ENCODE measurements around the gene FDX1.
A peak's percentile ranks its signal among the peaks of the same experiment; 100 is the strongest.
"Not testable (repeated sequence)": the region's sequence is repeated elsewhere in the genome, so short reads cannot be mapped to it uniquely, and the experiment has no call there.

FDX1 gene, protein sequence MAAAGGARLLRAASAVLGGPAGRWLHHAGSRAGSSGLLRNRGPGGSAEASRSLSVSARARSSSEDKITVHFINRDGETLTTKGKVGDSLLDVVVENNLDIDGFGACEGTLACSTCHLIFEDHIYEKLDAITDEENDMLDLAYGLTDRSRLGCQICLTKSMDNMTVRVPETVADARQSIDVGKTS

GRCh38 chr11:110429731-110430266 lies at the start of gene FDX1:
Gene FDX1 (plus strand): TSS chr11:110429948. CDS start chr11:110430121, 173 bp downstream.
- peak; percentile 79 for DNase-seq (ENCODE audit: low spot score)

GRCh38 chr11:110380836-110381622 lies 48.7 kb upstream of the FDX1 start:
- DNase-seq (ENCODE audit: low spot score): no peak

DNA sequence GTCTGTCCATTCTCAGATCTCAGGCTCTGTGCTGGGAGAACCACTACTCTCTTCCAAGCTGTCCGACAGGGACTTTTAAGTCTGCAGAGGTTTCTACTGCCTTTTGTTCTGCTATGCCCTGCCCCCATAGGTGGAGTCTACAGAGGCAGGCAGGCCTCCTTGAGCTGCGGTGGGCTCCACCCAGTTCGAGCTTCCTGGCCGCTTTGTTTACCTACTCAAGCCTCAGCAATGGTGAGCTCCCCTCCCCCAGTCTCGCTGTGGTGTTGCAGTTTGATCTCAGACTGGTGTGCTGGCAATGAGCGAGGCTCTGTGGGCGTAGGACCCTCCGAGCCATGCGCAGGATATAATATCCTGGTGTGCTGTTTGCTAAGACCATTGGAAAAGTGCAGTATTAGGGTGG lies 41.5 kb upstream of the FDX1 start:
- DNase-seq (ENCODE audit: low spot score): not testable (repeated sequence)

DNA sequence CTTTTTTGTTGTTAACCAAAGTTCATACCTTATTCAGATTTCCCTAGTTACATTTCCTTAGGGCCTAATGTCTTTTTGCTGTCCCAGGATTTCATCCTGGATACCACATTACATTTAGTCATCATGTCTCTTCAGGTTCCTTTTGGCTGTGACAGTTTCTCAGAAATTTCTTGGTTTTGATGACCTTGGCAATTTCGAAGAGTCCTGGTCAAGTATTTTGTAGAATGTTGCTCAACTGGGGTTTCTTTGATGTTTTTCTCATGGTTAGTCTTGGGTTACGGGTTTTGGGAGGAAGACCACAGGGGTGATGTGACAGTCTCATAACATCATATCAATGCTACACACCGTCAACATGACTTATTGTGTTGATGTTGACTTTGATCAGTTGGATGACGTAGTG lies 39.8 kb upstream of the FDX1 start:
- no peak for DNase-seq (ENCODE audit: low spot score)

DNA sequence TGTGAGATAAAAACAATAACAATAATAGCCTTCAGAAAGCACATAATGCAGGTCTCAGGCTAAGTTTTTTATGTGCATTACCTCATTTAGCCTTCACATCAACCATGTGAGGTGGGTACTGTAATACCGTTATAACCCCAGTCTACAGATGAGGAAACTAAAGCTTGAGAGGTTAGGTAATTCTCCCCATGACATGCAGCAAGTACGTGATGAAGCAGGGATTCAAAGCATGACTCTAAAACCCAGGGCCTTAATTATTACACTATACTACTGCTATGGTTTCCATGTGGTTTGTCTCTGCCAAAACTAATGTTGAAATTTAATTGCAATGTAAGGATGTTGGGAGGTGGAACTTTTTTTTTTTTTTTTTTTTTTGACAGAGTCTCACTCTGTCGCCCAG lies 37.7 kb upstream of the FDX1 start:
- DNase-seq (ENCODE audit: low spot score): no peak

DNA sequence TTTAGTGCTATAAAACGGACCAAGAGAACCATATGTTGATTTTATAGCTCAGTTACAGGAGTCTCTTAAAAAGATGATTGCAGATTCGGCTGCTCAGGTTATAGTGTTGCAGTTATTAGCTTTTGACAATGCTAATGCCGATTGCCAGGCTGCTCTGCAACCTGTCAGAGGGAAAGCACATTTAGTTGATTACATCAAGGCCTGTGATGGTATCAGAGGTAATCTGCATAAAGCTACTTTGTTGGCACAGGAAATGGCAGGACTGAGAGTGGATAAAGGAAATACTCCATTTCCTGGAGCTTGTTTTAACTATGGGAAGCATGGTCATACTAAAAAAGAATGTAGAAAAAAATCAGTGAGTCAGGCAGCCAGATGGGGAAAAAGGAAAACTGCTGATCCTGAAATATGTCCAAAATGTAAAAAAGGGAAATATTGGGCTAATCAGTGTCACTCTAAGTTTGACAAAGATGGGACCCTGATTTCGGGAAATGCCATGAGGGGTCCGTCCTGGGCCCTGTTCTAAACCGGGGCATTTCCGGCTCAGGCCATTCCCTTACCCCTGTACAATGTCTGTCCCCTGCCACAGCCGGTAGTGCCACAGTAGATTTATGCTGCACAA lies 32.0 kb upstream of the FDX1 start:
- not testable (repeated sequence) for DNase-seq (ENCODE audit: low spot score)

DNA sequence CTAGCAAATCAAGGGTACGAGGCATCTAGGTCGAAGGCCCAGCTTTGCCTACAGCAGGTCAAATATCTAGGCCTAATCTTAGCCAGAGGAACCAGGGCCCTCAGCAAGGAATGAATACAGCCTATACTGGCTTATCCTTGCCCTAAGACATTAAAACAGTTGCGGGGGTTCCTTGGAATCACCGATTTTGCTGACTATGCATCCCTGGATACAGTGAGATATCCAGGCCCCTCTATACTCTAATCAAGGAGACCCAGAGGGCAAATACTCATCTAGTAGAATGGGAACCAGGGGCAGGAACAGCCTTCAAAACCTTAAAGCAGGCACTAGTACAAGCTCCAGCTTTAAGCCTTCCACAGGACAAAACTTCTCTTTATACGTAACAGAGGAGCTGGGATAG lies 26.2 kb upstream of the FDX1 start:
- not testable (repeated sequence) for DNase-seq (ENCODE audit: low spot score)

DNA sequence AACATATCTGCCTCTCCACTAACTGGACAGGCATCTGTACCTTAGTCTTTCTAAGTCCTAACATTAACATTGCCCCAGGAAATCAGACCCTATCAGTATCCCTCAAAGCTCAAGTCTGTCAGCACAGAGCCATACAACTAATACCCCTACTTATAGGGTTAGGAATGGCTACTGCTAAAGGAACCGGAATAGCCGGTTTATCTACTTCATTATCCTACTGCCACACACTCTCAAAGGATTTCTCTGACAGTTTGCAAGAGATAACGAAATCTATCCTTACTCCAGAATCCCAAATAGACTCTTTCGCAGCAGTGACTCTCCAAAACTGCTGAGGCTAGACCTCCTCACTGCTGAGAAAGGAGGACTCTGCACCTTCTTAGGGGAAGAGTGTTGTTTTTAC lies 24.1 kb upstream of the FDX1 start:
- not testable (repeated sequence) for DNase-seq (ENCODE audit: low spot score)

DNA sequence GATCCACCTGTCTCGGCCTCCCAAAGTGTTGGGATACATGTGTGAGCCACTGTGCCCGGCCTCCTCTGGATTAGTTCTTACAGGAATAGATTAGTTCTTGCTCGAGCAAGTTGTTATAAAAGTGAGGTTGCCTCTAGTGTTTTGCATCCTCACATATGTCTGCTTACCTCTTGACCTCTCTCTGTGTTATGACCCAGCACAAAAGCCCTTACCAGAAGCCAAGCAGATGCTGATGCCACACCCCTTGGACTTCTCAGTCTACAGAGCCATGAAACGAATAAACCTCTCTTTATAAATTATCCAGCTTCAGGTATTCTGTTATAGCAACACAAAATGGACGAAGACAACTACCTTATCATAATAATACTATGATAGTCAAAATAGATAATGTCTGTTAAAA lies 22.4 kb upstream of the FDX1 start:
- DNase-seq (ENCODE audit: low spot score): no peak

DNA sequence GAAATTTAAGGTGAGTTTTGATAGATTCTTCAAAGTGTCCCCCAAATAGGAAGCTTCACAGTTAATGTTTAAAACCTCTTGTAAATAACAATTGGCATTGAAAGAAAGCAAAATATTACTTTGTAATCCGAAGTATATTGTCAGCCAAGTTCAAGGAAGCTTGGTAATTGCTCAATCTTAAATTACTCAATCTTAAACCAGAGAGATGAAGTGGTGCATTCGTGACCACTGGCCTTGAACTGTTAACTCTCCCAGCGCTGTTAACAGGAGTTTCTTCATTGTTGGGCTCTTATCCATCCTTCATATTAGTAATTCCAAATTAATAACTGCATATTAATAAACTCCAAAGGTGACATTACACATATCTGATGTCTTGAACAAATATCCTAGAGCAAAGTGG lies 20.6 kb upstream of the FDX1 start:
- no peak for DNase-seq (ENCODE audit: low spot score)

DNA sequence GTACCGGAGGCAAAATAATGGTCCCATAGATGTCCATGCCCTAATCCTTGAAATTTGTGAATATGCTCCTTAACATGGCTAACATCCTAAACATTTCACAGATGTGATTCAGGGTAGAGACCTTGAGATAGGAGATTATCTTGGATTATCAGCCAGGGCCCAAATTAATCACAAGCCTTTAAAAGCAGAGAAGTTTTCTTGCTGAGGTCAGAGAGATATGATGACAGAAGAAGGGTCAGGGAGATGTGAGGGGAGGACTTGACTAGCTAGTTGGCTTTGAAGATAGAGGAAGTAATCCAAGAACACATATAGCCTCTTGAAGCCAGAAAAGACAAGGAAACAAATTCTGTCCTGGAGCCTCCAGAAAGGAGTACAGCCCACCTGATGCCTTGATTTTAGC lies 19.1 kb upstream of the FDX1 start:
- no peak for DNase-seq (ENCODE audit: low spot score)

DNA sequence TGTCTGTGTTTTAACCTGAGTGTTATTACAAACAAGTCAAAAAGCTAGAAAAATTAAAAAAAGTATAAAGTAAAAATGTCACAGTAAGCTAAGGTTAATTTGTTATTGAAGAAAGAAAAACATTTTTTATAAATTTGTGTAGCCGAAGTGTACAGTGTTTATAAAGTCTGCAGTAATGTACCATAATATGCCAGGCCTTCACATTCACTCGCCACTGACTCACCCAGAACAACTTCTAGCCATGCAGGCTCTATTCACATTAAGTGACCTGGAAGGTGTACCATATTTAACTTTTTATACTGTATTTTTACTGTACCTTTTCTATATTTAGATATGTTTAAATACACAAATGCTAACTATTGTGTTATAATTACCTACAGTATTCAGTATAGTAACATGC lies 14.7 kb upstream of the FDX1 start:
- no peak for DNase-seq (ENCODE audit: low spot score)

- not testable (repeated sequence) for DNase-seq (ENCODE audit: low spot score)
These were observed 8.1 kb upstream of the FDX1 start for GRCh38 chr11:110421658-110422057.

DNA sequence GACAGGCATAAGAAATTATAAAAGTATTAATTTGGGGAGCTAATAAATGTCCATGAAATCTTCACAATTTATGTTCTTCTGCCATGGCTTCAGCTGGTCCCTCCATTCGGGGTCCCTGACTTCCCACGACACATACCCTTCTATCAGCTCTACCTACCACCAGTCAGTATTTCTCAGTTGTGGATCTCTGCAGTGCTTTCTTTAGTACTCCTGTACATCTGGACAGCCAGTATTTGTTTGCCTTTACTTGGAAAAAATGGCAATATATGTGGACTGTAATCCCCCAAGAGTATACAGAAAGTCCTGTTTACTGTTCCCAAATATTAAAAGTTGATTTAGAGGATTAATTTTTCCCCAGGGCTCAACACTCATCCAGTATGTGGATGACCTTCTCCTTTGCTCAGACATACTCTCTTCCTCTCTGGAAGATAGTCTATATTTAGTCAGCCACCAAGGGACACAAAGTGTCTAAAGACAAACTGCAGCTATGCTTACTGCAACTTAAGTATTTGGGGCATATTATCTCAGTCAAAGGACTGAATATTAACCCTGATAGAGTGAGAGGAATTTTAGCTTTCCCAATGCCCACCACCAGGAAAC lies 7.3 kb upstream of the FDX1 start:
- DNase-seq (ENCODE audit: low spot score): no peak

DNA sequence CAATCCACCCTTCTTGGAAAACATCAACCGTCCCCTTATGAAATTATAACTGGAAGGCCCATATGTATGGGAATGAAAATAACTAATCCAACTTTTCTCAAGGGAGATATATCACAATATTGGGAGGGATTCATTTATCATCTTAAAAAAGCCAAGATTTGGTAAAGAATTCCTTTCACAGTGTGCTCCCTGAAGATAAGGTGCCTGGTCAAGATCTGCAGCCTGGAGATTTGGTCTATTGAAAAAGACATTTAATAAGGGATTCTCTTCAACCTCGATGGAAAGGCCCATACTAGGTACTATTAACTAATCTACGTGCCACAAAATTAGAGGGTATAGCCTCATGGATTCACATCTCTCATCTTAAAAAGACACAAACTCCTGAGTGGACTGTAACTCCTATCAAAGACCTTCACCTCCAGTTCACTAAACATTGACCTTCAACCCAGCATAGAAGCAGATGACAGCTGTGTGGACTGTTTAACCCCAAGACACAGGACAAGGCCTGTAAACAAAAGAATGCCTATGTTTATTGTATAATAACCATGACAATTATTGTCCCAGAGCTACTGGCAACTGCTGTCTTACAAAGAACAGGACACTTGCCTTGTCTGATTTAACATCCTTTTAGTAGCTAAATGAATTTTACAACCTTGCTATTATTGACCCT lies 4.8 kb upstream of the FDX1 start:
- DNase-seq (ENCODE audit: low spot score): no peak

DNA sequence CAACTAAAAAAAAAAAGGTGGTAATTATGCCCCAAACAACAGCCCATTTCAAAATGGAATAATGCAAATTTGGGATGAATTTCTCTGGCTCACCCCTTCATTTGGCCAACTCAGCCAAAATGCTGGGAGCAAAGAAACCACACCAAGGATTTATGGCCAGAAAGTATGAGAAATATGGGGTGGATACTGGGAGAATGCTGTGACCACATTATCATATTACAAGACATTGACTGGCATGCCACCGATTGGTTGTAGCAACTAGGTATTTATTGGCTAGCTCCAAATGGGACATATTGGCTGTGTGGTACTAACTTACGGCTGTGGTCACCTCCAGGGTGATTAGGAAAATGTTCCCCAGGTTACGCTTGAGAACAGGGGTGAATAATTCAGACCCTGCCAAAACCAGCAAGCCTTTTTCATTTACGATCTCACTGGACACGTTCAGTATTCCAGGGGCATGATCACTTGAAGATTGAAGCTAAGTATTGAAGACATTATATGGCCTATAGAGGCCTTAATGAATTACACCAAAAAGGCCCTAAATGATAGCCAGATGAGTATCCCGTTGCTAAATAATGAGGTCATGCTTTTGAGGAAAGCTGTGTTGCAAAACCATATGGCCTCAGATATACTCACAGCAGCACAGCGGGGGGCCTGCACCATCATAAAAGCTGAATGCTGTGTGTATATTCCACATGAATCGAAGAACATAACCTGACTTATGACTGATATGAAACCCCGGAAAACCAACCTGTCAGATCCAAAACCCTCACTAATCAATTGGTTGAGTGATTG lies 3.8 kb upstream of the FDX1 start:
- no peak for DNase-seq (ENCODE audit: low spot score)

DNA sequence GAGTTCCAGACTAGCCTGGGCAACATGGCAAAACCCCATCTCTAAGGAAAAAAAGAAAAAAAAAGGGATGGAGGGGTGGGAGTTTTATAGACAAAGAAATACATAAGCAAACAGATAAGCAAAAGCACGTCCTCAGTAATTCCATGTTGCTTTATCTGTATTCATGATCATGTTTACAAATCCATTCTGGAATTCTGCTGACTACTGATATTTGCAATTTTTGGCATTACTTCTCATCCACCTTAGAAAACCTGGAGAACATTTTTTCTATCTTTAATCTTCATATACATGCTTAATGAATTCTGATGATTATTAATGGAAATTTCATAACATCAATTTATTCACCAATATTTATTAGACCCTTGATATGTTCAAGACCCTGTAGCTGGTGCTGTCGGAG lies 1.7 kb upstream of the FDX1 start:
- no peak for DNase-seq (ENCODE audit: low spot score)

GRCh38 chr11:110428956-110429730 lies 605 bp upstream of the FDX1 start:
- peak; percentile 11 for DNase-seq (ENCODE audit: low spot score)

DNA sequence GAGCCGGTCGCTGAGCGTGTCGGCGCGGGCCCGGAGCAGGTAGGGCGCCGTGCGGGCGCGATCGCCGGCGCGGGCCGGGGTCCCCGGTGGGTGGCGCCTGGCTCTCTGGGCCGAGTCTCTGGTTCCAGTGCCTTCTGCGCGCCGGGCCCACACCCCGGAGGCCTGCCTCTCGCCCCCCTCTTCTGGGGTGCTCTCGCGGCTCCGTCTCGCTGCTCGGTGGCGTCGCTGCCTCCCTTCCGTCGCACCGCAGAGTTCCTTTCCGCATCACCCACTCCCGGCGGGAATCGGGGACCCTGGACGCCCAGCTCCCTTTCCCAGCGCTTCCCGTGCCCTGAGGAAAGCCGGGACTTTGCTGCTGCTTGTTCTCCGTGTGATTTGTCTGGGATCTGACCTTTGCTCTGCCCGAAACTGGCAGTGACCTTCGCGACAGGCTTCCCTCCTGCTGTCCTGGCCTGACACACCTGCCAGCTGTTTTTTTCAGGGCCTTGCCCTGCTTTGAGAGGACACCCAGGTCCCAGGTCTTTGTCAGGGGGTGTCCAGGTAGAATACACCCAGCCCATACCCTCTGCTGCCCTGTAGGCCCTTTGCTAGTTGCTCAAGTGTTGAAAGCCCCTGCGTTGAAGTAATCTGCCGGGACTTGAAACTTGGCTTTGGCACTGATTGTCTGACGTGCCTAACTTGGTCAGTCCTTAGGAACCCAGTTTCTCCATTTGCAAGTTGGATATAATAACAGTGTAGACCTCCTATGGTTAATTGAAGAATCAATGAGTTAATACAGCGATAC lies 711 bp downstream of the FDX1 start:
- peak; percentile 27 for DNase-seq (ENCODE audit: low spot score)
